Measurements from ENCODE around the gene GOLGA6L22. TPM values are rescaled to one million over a fixed set of nuclear protein-coding genes. Genes with fewer than 3 reads are reported as not detected.
"Not testable (repeated sequence)": the region's sequence is repeated elsewhere in the genome, so short reads cannot be mapped to it uniquely, and the experiment has no call there.

GOLGA6L22 gene, protein sequence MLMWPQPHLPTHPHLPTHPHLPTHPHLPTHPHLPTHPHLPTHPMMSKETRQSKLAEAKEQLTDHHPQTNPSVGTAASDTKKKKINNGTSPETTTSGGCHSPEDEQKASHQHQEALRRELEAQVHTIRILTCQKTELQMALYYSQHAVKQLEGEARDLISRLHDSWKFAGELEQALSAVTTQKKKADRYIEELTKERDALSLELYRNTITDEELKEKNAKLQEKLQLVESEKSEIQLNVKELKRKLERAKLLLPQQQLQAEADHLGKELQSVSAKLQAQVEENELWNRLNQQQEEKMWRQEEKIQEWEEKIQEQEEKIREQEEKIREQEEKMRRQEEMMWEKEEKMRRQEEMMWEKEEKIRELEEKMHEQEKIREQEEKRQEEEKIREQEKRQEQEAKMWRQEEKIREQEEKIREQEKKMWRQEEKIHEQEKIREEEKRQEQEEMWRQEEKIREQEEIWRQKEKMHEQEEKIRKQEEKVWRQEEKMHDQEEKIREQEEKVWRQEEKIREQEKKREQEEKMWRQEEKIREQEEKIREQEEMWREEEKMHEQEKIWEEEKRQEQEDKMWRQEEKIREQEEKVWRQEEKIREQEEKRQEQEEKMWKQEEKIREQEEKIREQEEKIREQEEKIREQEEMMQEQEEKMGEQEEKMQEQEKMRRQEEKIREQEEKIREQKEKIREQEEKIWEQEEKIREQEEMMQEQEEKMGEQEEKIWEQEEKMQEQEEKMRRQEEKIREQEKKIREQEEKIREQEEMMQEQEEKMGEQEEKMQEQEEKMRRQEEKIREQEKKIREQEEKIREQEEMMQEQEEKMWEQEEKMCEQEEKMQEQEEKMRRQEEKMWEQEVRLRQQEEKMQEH
- total RNA-seq: not detected in 2 replicates
- polyA plus RNA-seq (2012): not detected

DNA sequence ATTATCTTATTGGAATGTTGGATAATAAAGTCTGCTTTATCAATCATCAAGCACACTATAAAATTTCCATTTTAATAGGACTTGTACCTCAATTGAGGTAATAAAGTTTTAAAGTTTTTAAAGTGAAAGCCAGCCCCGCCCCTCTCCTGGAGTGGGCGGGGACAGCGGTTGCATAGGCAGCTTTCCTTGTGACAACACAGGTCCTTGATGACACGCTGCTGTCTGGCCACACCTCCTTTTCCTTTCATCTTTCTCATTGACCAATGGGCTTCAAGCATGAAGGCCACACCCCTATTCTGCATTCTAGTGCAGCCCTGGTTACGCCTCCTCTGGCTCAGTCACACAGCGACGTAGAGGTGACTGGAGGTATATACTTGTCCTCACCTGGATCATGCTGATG is at the start of gene GOLGA6L22:
Gene GOLGA6L22 (plus strand): TSS at position 301 of the 400 bp plus-strand sequence. CDS start 91 bp downstream, at position 392.
- not testable (repeated sequence) for DNase-seq (ENCODE audit: low read depth)

- not testable (repeated sequence) for DNase-seq (ENCODE audit: low read depth)
Observed at GRCh38 chr15:22417288-22417687, 41.4 kb upstream of the GOLGA6L22 start.

- not testable (repeated sequence) for DNase-seq (ENCODE audit: low read depth)
Observed at GRCh38 chr15:22417795-22418194, 40.9 kb upstream of the GOLGA6L22 start.

- not testable (repeated sequence) for DNase-seq (ENCODE audit: low read depth)
Observed at GRCh38 chr15:22418212-22418611, 40.5 kb upstream of the GOLGA6L22 start.

DNA sequence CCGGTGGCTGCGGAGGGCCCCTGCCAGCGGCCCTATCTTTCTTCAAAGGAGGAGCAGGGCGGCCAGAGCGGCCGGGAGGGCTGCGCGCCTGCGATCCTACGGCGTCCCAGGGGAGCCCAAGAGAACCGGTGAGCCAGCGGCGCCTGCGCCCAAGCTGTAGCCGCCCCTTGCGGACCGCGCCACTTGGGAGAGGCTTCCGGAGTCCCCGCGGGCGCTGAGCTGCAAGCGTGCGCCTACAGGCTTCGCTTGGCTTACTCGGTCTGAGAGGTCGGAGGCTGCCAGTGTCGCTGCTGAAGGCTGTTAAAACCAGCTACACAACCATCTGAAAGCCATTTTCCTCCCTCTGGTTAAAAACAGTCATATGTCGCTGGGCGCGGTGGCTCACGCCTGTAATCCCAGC is 40.0 kb upstream of the GOLGA6L22 start:
- not testable (repeated sequence) for DNase-seq (ENCODE audit: low read depth)

DNA sequence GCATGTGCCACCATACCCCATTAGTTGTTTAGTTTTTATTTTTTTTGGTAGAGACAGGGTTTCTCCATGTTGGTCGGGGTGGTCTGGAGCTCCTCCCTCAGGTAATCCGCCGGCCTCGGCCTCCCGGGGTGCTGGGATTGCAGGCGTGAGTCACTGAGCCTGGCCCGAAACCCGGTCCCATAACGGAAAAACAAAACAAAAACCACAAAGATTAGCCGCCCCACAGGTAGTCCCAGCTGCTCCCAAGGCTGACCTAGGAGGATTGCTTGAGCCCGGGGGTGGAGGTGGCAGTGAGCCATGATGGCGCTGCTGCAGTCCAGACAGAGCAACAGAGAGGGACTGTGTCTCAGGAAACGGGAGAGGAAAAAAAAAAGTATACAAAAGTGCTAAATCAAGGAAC is 38.4 kb upstream of the GOLGA6L22 start:
- DNase-seq (ENCODE audit: low read depth): not testable (repeated sequence)

- not testable (repeated sequence) for DNase-seq (ENCODE audit: low read depth)
Observed at GRCh38 chr15:22429426-22429825, 29.3 kb upstream of the GOLGA6L22 start.

DNA sequence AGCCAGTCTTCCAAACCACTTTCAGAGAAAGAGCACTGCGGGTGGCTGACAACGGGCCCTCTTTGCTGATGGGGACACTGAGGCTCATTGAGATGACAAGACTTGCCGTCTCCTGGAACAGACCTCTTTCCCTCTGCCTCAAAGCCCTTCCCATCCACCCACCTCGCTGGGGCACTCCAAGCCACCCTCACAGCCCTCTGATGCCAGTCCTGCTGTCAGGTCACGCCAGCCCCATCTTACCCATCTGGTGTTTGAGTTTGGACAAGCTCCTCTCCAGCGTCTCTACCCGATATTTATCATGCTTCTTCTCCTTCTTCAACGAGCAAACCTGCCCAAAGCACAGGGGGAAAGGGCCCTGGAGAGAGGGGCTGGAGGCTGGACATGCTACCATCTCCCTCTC is 27.0 kb upstream of the GOLGA6L22 start:
- DNase-seq (ENCODE audit: low read depth): not testable (repeated sequence)

DNA sequence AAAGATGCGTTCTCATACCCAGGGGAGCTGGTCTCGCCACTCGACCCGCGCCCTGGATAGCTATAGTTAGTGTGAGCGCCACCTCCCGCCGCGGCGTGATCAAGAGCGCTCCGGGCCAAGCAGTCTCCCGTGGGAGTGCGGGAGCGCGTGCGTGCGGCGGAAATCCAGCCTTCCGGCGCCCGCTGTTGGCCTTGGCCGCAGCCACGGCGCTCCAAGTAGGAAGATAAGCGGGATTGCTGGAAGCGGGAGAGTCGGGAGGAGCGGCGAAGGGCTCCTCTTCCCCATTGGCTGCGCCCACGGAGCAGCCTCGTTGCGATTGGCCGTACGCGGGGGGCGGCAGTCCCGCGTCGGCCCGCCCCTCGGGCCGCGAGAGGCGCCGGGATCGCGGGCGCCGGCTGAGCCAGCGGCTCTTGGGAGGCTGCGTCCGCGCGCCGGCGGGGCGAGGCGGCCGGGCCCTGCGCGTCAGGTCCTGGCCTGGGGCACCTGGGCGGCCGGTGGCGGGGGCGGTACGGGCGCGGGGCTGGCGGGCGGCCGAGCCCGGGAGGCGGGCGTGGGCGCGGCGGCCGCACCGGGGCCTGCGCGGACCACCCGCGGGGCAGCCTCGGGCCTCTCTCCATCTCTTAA is 35.9 kb downstream of the GOLGA6L22 start:
- peak; percentile 58 for DNase-seq (ENCODE audit: low read depth)

GRCh38 chr15:22497200-22497599 is 38.5 kb downstream of the GOLGA6L22 start:
- DNase-seq (ENCODE audit: low read depth): not testable (repeated sequence)

GRCh38 chr15:22498220-22498925 is 39.7 kb downstream of the GOLGA6L22 start:
- DNase-seq (ENCODE audit: low read depth): not testable (repeated sequence)

GRCh38 chr15:22502272-22502671 is 43.6 kb downstream of the GOLGA6L22 start:
- DNase-seq (ENCODE audit: low read depth): not testable (repeated sequence)

DNA sequence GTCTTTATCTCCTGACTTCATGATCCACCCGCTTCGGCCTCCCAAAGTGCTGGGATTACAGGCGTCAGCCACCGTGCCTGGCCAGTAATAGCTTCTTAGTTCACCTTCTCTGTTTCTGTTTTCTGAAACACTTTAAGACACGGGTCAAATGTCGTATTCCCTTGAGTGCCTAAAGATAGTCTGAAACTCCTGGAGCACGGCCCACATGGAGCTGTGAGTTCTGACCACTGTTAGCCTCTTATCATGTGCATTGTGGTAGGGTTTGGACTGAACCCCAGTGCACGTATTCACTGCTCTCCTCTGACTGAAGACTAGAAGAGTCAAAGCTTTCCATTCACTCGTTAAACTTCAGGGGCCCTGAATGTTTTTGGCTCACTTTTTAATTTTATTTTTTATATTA is 48.3 kb downstream of the GOLGA6L22 start:
- not testable (repeated sequence) for DNase-seq (ENCODE audit: low read depth)

DNA sequence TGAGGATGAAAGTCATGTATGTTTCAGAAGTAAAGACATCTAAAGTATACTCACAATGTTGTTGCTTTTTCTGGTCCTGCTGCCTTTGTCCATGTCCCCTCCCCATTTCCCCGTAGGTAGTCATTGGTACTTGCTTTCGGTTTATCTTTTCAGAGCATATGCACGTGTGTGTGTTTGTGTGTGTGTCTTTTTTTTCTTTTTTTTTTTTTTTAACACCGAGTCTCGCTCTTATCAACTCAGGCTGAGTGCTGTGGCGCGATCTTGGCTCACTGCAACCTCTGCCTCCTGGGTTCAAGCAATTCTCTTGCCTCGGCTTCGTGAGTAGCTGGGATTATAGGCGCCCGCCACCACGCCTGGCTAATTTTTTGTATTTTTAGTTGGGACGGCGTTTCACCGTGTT is 57.4 kb downstream of the GOLGA6L22 start:
- not testable (repeated sequence) for DNase-seq (ENCODE audit: low read depth)
